NCI-H2196 (cell line): ENCODE results near the gene DENND4B.
A peak's percentile ranks its signal among the peaks of the same experiment; 100 is the strongest.

Experiments used
- DNase-seq: peaks from one replicate; lab custom pipeline; 2025; ENCODE audit not compliant: unreplicated experiment; lab: John Stamatoyannopoulos, UW

Gene DENND4B

DNA sequence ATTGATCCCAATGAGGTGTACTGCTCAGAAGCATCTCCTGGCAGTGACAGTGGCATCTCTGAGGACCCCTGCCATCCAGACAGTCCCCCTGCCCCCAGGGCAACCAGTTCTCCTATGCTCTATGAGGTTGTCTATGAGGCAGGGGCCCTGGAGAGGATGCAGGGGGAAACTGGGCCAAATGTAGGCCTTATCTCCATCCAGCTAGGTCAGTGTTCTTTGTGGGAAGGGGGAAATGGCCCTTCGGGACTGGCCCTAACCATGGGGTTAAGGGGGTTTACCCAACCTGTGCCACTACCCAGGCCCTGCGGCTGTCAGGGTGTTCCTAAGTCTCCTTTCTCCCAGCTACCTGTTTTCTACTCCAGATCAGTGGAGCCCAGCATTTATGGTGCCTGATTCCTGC, 22.5 kb upstream of the DENND4B start:
- DNase-seq, result no peak

- DNase-seq, result no peak
These were observed 21.9 kb upstream of the DENND4B start for GRCh38 chr1:153968408-153968807.

DNA sequence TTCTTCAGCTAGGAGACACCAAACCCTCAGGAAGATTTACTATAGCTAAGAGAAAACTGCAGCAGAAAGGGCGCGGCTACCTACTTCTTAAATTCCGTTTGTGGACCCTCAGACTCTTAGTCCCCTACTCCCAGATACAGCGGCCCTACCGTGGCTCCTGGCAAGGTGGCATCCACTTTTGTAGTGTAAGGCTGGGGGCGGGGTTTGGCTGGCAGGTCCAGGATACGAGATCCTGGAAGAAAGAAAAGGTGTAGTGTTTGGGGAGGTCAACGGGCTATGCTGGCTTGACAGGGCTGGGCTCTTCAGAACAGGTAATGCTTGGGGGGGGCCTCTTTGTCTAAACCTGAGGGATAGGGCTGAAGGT, 21.5 kb upstream of the DENND4B start:
- peak; percentile 51 for DNase-seq

DNA sequence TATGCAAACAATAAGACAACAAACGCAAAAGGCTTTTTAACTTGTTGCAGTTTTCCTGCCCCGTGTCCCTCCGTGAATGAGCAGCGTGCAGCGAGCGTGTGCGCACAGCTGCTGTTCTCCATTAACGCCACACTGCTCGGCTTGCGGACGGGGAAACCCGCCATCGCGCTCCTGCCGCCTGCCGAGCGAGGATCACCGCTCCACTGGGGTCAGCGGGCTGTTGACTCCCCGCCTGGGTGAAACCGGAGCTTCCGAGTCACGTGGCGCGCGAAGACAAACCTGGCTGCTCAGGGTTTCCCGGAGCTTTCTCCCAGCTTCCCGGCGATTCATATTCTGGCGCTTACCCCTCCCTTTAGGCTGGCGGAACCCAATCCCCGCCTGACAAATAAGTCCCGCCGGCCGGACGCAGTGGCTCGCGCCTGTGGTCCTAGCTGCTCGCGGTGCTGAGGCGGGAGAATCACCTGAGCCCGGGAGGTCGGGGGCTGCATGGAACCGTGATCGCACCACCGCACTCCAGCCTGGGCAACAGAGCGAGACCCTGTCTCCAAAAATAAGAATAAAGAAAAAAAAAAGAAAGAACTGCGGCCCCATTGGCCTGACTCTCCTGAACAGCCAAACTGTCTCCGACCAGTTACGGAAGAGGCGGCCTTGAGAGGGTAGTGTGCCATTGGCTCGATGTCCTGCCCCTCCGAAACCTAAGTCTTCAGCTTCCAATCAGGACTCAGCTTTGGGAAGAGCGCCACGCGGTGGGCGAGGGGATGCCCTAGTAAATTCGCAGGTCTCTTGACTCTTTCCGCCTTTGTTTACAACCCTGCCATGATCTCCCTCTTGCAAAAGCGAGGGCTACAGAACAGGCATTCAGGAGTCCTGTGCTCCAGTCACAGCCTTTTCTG, 20.8 kb upstream of the DENND4B start, which contains the start of gene CREB3L4:
Gene CREB3L4 (plus strand): TSS at position 796 of the 893 bp plus-strand sequence. CDS start 624 bp downstream, outside the sequence.
- DNase-seq, result peak; percentile 95

GRCh38 chr1:153963850-153964331, 17.4 kb upstream of the DENND4B start:
- DNase-seq, result no peak

DNA sequence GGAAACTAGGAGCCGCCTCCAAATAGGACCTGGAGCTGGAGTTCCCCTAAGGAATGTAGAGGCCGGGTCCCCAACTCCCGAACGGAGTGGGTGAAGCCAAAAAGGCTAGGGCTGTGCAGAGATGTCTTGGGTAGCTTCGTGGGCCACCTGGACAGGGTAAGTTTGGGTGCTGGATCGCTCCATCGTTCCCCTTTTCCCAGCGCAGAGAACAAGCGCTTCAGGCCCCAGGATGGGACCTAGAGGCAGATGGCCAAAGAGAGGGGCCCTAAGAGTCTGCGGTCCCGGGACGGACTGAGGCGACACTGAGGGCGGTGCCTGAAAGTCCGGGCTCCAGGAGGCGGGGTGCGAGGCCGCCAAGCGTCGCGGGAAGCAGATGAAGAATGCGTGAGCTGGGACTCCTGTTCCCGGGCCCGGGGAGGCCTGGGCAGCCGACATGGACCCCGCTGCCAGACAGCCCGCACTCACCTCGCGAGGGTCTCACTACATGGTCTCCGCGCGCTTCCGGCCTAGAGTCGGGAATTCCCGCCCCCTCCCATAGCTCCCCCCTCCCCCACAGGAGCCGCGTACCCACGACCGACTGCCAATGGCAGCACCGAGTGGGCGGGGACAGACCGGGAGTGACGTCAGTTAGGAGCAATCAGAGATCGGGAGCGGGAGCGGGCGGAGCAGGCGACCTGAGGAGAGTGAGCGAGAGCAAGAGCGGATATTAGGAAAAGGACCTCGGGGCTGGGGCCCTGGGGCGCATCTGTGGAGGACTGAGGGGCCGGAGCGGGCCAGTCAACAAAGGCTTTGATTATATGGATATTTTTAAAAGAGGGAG, 16.7 kb upstream of the DENND4B start, which contains the start of gene SLC39A1:
Gene SLC39A1 (minus strand): TSS at position 508 of the 820 bp plus-strand sequence. CDS start 822 bp downstream, outside the sequence.
- DNase-seq, result peak; percentile 98

GRCh38 chr1:153962088-153963029, 15.8 kb upstream of the DENND4B start:
- no peak for DNase-seq

DNA sequence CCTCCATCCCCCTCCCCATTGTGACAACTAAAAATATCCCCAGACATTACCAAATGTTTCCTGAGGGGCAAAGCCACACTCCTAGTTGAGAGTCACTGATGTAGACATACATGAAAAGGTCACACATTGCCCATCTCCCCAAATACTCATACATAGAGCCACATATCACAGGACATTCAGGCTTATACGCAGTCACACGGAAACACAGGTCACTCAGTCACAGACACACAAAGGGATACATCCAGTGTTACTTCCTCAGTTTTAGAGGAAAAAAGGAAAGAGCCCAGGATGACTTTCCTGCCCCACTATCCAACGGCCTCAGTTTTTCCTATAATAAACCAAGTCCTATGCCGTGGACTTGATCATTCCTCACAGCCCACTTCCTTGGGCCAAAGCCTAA, 14.9 kb upstream of the DENND4B start:
- no peak for DNase-seq

DNA sequence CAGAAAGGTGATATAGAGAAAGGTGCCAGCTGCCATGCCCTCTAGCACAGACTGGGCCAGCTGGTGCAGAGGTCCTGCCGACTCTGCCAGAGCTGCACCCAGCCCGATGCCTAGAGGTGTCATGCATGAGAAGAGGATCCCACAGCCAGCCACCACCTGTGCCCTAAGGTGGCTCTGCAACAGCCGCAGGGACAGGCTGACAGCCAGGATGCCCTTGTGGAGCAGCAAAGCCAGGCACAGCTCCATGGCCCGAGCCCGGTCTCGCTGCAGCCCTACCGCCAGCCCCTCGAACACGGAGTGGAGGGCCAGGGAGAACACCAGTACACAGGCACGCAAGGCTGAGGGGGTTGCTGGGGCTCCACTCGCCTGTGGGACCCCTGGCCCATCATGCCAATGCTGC, 13.7 kb upstream of the DENND4B start:
- DNase-seq, result no peak

DNA sequence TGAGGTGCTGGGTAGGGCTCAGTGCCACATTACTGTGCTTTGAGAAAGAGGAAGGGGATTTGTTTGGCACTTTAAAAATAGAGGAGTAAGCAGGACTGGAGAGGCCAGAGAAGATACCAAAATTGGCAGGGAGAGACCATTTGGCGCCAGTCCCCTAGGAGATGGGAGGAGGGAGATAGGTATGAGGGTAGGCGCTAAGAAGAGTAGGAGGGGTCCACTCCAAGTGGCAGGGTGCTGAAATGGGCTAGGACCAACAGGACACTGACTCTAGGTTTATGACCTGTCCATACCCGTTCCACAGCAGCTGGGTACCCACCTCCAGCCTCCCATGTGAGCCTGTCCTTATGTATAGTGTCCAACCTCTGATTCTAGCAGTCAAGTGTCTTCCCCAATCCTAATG, 12.9 kb upstream of the DENND4B start:
- DNase-seq, result no peak

GRCh38 chr1:153958961-153959260, 12.4 kb upstream of the DENND4B start:
- DNase-seq, result no peak

DNA sequence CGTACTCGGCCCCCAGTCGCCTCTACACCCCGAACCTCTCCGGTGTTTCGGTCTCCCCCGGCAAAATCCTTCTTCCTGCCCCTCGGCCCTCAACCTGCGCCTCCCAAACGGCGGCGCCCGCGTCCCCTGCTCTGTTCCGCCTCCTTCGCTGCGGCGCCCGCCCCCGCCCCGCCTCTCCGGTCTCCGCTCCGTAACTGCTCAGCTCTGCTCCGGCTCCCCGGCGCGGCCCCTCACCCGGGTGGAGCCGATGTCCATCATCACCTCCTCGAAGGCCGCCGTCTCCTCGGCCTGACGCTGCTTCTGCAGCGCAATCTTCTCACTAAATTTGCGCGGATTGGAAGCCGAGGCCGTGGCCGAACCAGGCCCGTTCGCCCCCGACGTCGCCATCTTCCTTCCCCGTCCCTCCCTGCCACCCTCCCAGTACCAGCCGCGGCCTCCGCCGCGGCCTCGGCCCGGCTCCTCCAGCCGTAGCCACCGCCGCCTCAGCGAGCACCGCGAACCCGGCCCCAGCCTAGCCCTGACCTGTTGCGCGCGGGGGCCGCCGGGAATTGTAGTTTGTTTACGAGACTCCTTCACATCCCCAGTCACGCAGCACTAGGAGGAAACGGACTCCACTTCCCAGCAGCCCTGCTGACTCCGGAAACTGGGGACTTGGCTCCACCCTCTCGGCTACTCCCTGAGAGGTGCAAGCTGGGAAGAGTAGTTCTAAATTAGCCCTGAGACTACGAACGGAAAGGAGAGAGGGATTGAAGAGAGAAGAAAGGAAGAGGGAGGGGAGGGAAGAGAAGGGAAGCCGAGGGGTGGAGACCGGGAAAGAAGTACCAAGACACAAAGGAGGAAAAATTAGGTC, 11.8 kb upstream of the DENND4B start, which contains the start of gene CRTC2:
Gene CRTC2 (minus strand): TSS at position 502 of the 850 bp plus-strand sequence. CDS start 115 bp downstream, at position 387.
- peak; percentile 98 for DNase-seq

DNA sequence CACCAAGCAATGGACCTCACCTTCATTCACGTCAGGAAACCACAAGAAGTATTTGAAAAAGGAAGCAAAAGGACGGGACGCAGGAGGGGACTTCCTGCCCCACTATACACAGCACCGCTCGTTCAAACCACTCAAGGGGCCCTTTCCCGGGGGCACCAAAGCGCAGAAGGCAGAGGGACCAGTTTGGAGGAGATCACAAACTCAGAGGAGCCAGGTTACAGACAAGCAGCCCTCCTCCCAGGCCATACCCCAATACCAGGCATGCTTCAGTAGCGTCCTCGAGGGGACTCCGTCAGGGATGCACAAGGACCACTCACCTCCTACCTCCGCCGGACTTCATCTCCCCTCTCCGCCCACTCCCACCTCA, 11.2 kb upstream of the DENND4B start:
- DNase-seq, result no peak

GRCh38 chr1:153956997-153957715, 10.6 kb upstream of the DENND4B start:
- DNase-seq, result no peak

DNA sequence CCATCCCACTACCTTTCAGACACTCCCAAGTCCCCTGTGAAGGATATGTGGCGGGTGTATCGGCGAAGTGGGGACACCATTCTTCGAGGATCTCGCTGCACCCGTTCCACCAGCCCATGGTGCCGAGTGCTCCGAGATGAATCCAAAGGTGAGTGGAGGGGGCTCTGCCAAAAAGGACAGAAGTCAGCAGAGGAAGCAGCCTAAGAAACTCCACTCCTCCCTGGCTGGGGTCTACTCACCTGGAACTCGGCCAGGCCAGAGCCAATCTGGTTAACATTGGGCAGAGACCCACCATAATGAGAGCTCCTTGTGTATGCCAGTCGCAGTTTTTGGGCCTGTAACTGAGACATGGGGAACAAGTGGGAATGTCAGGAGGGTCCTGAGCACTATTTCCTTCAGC, 8.3 kb upstream of the DENND4B start:
- no peak for DNase-seq

DNA sequence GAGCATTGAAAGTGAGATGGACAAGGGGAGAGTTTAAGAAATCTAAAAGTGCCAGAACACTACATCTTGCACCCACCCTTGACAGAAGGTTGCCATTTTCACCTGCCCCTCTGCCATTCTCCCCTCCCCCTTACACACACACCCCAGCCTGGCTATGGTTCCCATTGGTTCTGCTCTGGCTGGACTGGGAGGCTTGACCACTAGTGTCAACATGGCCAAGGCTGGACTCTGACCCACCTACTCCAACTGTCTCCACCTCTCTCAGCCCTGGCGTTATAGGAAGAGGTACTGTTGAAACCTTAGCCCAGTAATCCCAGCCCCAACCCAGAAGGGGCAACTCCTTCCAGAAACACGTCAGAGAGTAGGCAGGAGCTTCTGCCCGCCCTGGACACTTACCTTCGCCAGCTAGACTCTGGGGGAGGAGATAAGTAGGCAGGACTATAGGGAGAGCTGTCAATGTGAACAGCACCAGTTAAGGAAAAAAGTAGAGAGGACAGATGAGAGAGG, 7.4 kb upstream of the DENND4B start:
- DNase-seq, result no peak

DNA sequence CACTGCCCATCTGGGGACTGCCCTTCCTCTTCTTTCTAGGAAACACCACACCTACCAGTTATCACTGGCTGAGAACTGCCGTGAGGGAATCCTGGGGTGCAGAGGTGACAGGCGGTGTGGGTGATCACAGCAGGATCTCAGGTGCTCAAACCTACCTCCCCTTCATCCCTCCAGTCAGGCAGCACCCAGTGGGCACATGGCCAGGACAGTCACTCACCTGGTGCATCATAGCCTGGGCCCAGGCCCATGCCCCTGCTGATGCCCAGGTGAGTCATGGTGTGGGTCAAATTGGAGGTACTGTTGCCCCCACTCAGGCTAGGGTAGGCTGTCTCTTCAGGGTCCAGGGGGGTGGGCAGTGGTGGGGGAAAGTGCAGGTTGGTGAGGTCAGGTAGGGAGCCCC, 5.3 kb upstream of the DENND4B start:
- no peak for DNase-seq

DNA sequence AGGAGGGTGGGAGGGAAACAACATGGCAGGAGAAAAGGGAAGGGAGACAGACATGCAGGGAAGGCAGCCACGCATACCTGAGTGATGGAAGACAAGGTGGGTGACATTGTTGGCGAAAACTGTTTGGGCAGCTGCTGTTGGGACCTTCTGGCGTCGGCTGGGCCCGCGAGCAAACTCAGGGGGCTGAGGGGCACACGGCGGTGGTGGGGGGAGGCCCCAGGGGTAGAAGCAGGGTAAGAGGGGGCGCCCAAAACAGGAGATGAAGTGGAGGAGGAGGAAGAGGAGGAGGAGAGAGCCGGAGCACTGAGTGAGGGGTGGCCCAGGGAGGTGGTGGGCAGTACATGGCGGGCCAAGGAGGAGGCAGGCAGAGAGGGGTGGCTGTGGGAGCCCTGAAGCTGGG, 4.7 kb upstream of the DENND4B start:
- no peak for DNase-seq
